NCI-H82 treated with DMSO at 0.1 percent for 48 hours (cell line): ENCODE results near the gene PCNX1.
"Not testable (repeated sequence)": the region's sequence is repeated elsewhere in the genome, so short reads cannot be mapped to it uniquely, and the experiment has no call there.

Experiments
- DNase-seq: peaks from one replicate; lab custom pipeline; 2025; ENCODE audit not compliant: unreplicated experiment; lab: John Stamatoyannopoulos, UW

The PCNX1 gene

GRCh38 chr14:71006200-71006563, 98.9 kb downstream of the PCNX1 start:
- DNase-seq: no peak

GRCh38 chr14:71011479-71011878, 104.2 kb downstream of the PCNX1 start:
- DNase-seq: no peak

- no peak for DNase-seq
These were observed 105.6 kb downstream of the PCNX1 start for GRCh38 chr14:71012888-71013287.

GRCh38 chr14:71013551-71014192, 106.4 kb downstream of the PCNX1 start:
- DNase-seq: no peak

GRCh38 chr14:71019917-71020316, 112.7 kb downstream of the PCNX1 start:
- DNase-seq: not testable (repeated sequence)

GRCh38 chr14:71021347-71022011, 114.2 kb downstream of the PCNX1 start:
- no peak for DNase-seq

GRCh38 chr14:71022012-71022869, 115.0 kb downstream of the PCNX1 start:
- DNase-seq: no peak

GRCh38 chr14:71022939-71023338, 115.7 kb downstream of the PCNX1 start:
- no peak for DNase-seq

- no peak for DNase-seq
These were observed 122.0 kb downstream of the PCNX1 start for GRCh38 chr14:71029236-71029781.

- DNase-seq: no peak
These were observed 123.7 kb downstream of the PCNX1 start for GRCh38 chr14:71031000-71031399.

GRCh38 chr14:71036433-71036832, 129.2 kb downstream of the PCNX1 start:
- DNase-seq: no peak

- no peak for DNase-seq
These were observed 141.1 kb downstream of the PCNX1 start for GRCh38 chr14:71048393-71048792.

GRCh38 chr14:71049435-71050133, 142.3 kb downstream of the PCNX1 start:
- DNase-seq: no peak

GRCh38 chr14:71050227-71050823, 143.1 kb downstream of the PCNX1 start:
- DNase-seq: no peak

- DNase-seq: no peak
These were observed 147.4 kb downstream of the PCNX1 start for GRCh38 chr14:71054706-71055105.

GRCh38 chr14:71056168-71056567, 148.9 kb downstream of the PCNX1 start:
- DNase-seq: no peak

GRCh38 chr14:71060274-71060673, 153.0 kb downstream of the PCNX1 start:
- no peak for DNase-seq

- no peak for DNase-seq
These were observed 153.7 kb downstream of the PCNX1 start for GRCh38 chr14:71060825-71061455.

- no peak for DNase-seq
These were observed 154.2 kb downstream of the PCNX1 start for GRCh38 chr14:71061458-71061857.

- no peak for DNase-seq
These were observed 155.5 kb downstream of the PCNX1 start for GRCh38 chr14:71062581-71063303.
